ENCODE data around the gene FCHO1. TPM values are rescaled to one million over a fixed set of nuclear protein-coding genes. Genes with fewer than 3 reads are reported as not detected.

Gene FCHO1
- total RNA-seq, 3 donors from 2014 or later: 1.6 to 5.3 (median 2.9) TPM

- H3K36me3 ChIP-seq: no peaks in the 10 kb centered on the region
- H3K27me3 ChIP-seq: no peaks in the 10 kb centered on the region
- TF ChIP-seq POLR2A (IDR thresholded peaks at IDR 0.05): no peak
- TF ChIP-seq CTCF (IDR thresholded peaks at IDR 0.05): no peak
- TF ChIP-seq POLR2AphosphoS5 (IDR thresholded peaks at IDR 0.05): no peak
- no peaks in the 10 kb centered on the region for H3K4me1 ChIP-seq
- intact Hi-C loops (cut with DNase I; ENCODE audit: low total_unique reads): no loop called here
- no peak overlapping the region for H3K27ac ChIP-seq
- no peak for DNase-seq (ENCODE audit: low spot score in 2 of 2)
- no peaks in the 10 kb centered on the region for H3K9me3 ChIP-seq
- H3K4me3 ChIP-seq: no peak overlapping the region
Observed at GRCh38 chr19:17832443-17833208, 81.3 kb downstream of the FCHO1 start.

- Histone ChIP-seq H3K4me3 (no peak overlapping the region), H3K4me1 (no peaks in the 10 kb centered on the region), H3K9me3 (no peaks in the 10 kb centered on the region), H3K27me3 (no peaks in the 10 kb centered on the region), H3K27ac (no peak overlapping the region), H3K36me3 (no peaks in the 10 kb centered on the region)
- intact Hi-C loops (cut with DNase I; ENCODE audit: low total_unique reads): no loop called here
- DNase-seq (ENCODE audit: low spot score in 2 of 2): no peak
- TF ChIP-seq CTCF (IDR thresholded peaks at IDR 0.05): no peak
- no peak for TF ChIP-seq POLR2AphosphoS5 (IDR thresholded peaks at IDR 0.05)
- no peak for TF ChIP-seq POLR2A (IDR thresholded peaks at IDR 0.05)
Observed at GRCh38 chr19:17834350-17835181, 83.3 kb downstream of the FCHO1 start.

GRCh38 chr19:17835182-17836006 lies 84.1 kb downstream of the FCHO1 start:
- intact Hi-C loops (cut with DNase I; ENCODE audit: low total_unique reads): no loop called here
- no peaks in the 10 kb centered on the region for H3K9me3 ChIP-seq
- H3K27ac ChIP-seq: no peak overlapping the region
- H3K4me3 ChIP-seq: no peak overlapping the region
- no peaks in the 10 kb centered on the region for H3K36me3 ChIP-seq
- no peaks in the 10 kb centered on the region for H3K27me3 ChIP-seq
- H3K4me1 ChIP-seq: no peaks in the 10 kb centered on the region
- TF ChIP-seq POLR2A (IDR thresholded peaks at IDR 0.05) (no peak), POLR2AphosphoS5 (IDR thresholded peaks at IDR 0.05) (no peak), CTCF (IDR thresholded peaks at IDR 0.05) (no peak)
- DNase-seq (ENCODE audit: low spot score in 2 of 2): no peak

GRCh38 chr19:17836530-17836929 lies 85.3 kb downstream of the FCHO1 start:
- intact Hi-C loops (cut with DNase I; ENCODE audit: low total_unique reads): no loop called here
- no peak overlapping the region for H3K4me3 ChIP-seq
- H3K36me3 ChIP-seq: no peaks in the 10 kb centered on the region
- no peaks in the 10 kb centered on the region for H3K9me3 ChIP-seq
- H3K27me3 ChIP-seq: no peaks in the 10 kb centered on the region
- H3K4me1 ChIP-seq: no peaks in the 10 kb centered on the region
- no peak for DNase-seq (ENCODE audit: low spot score in 2 of 2)
- H3K27ac ChIP-seq: no peak overlapping the region
- TF ChIP-seq POLR2A (IDR thresholded peaks at IDR 0.05): no peak
- TF ChIP-seq CTCF (IDR thresholded peaks at IDR 0.05): no peak
- TF ChIP-seq POLR2AphosphoS5 (IDR thresholded peaks at IDR 0.05): no peak
